Left renal pelvis (tissue), 4 donors: ENCODE data around the gene SYP. TPM values are rescaled to one million over a fixed set of nuclear protein-coding genes. Genes with fewer than 3 reads are reported as not detected.
"Not testable (repeated sequence)": the region's sequence is repeated elsewhere in the genome, so short reads cannot be mapped to it uniquely, and the experiment has no call there.

Source experiments
- DNase-seq, 4 donors: peaks; one replicate each; pipeline ENCODE4 v3.0.0-alpha.2; 2013; ENCODE audit warnings: low read depth in 4 of 4, low spot score in 3 of 4
- polyA plus RNA-seq, 4 donors: library from polyadenylated mRNA; unstranded; fragments of 120-200 nt; gene quantifications; one replicate each; pipeline ENCODE4 v1.2.1, GENCODE V29; 2013; ENCODE audit not compliant: insufficient read length in 4 of 4

Gene SYP
- polyA plus RNA-seq, 4 donors: 2.5 to 3.9 (median 3.0) TPM

GRCh38 chrX:49171752-49172279 lies 28.2 kb downstream of the SYP start, which contains the start of gene PLP2:
PLP2 (plus strand) TSS chrX:49171898; CDS start chrX:49172001, 103 bp downstream.
- no peak for DNase-seq

GRCh38 chrX:49167740-49168108 lies 32.3 kb downstream of the SYP start:
- DNase-seq: no peak

- no peak for DNase-seq
These were observed 32.9 kb downstream of the SYP start for GRCh38 chrX:49166914-49167739.

- DNase-seq: peak; percentile 68 to 76 (median 70)
These were observed 33.8 kb downstream of the SYP start for GRCh38 chrX:49165901-49166881.

GRCh38 chrX:49164589-49165360 lies 35.2 kb downstream of the SYP start:
- no peak for DNase-seq

- peak in 2 of 4 donors; percentile 58 to 63 for DNase-seq
These were observed 36.2 kb downstream of the SYP start for GRCh38 chrX:49163555-49164419.

- no peak for DNase-seq
These were observed 37.4 kb downstream of the SYP start, which contains the start of gene MAGIX for GRCh38 chrX:49162620-49163019. MAGIX (plus strand) TSS chrX:49162758; CDS start chrX:49162890, 132 bp downstream.

GRCh38 chrX:49161632-49162031 lies 38.4 kb downstream of the SYP start:
- DNase-seq: no peak

GRCh38 chrX:49160908-49161307 lies 39.1 kb downstream of the SYP start:
- DNase-seq: no peak

GRCh38 chrX:49157194-49157593 lies 42.8 kb downstream of the SYP start:
- DNase-seq: no peak

GRCh38 chrX:49155900-49156837 lies 43.8 kb downstream of the SYP start:
- peak in 2 of 4 donors; percentile 60 to 65 for DNase-seq

- no peak for DNase-seq
These were observed 44.6 kb downstream of the SYP start for GRCh38 chrX:49155243-49155899.

GRCh38 chrX:49153467-49153866 lies 46.5 kb downstream of the SYP start:
- DNase-seq: no peak

- DNase-seq: not testable (repeated sequence)
These were observed 50.7 kb downstream of the SYP start for GRCh38 chrX:49149291-49149690.

GRCh38 chrX:49148390-49149100 lies 51.4 kb downstream of the SYP start:
- not testable (repeated sequence) for DNase-seq

GRCh38 chrX:49147936-49148335 lies 52.1 kb downstream of the SYP start:
- DNase-seq: no peak

- DNase-seq: no peak
These were observed 52.7 kb downstream of the SYP start for GRCh38 chrX:49147282-49147681.
